Caco-2 (cell line): ENCODE measurements around the gene KLHDC8A. TPM values are rescaled to one million over a fixed set of nuclear protein-coding genes. Genes with fewer than 3 reads are reported as not detected.

Experiments
- BruUV-seq: library from RNA; stranded (reverse); fragments of 400-500 nt; replicated peaks from 2 replicates; lab custom pipeline; 2021; lab: Mats Ljungman, UMichigan
- CTCF ChIA-PET: fragments of 300-600 bp; sonication (Branson Sonifier 250); formaldehyde crosslinking; loops from one replicate; lab custom pipeline; 2022; ENCODE audit warnings: antibody characterized with exemption; lab: Charles Lee
- POLR2A ChIA-PET: fragments of 300-600 bp; sonication (Branson Sonifier 250); formaldehyde crosslinking; loops from one replicate; lab custom pipeline; 2022; ENCODE audit warnings: antibody characterized with exemption; lab: Charles Lee
- DNase-seq, 2 experiments: peaks; one replicate each; pipeline versions ENCODE4 v3.0.0 to v3.0.0-alpha.2; 2020 to 2022
- H3K27me3 ChIP-seq: replicated peaks from 2 replicates; pipeline ENCODE4 v1.6.0; 2011; ENCODE audit warnings: low read length; ENCODE audit not compliant: control insufficient read depth, insufficient read depth
- H3K36me3 ChIP-seq: 2 replicates; pipeline ENCODE4 v1.5.1; 2011; ENCODE audit warnings: low read length; ENCODE audit not compliant: control insufficient read depth, insufficient read depth
- H3K4me1 ChIP-seq: fragments of 250-450 bp; sonication (Bioruptor Pico); 2 replicates; pipeline ENCODE4 v1.5.1; 2020; ENCODE audit warnings: mild to moderate bottlenecking
- H3K4me3 ChIP-seq: 2 replicates; pipeline ENCODE4 v1.5.1; 2011; ENCODE audit warnings: low read depth, mild to moderate bottlenecking, control low read depth, low read length
- H3K9me3 ChIP-seq: fragments of 250-450 bp; sonication (Bioruptor Pico); 2 replicates; pipeline ENCODE4 v1.5.1; 2020; ENCODE audit warnings: mild to moderate bottlenecking, moderate library complexity
- H3K27ac Mint-ChIP-seq: one replicate; pipeline ENCODE4 v1.8.0; 2022; ENCODE audit warnings: mixed read lengths; ENCODE audit not compliant: unreplicated experiment
- H3K27me3 Mint-ChIP-seq: one replicate; pipeline ENCODE4 v1.8.0; 2022; ENCODE audit warnings: mixed read lengths; ENCODE audit not compliant: insufficient read depth, unreplicated experiment
- H3K36me3 Mint-ChIP-seq: one replicate; pipeline ENCODE4 v1.8.0; 2022; ENCODE audit warnings: mild to moderate bottlenecking, mixed read lengths; ENCODE audit not compliant: insufficient read depth, unreplicated experiment
- H3K4me1 Mint-ChIP-seq: one replicate; pipeline ENCODE4 v1.8.0; 2022; ENCODE audit warnings: low read depth, mixed read lengths; ENCODE audit not compliant: unreplicated experiment
- H3K4me3 Mint-ChIP-seq: one replicate; pipeline ENCODE4 v1.8.0; 2022; ENCODE audit warnings: mild to moderate bottlenecking, moderate library complexity, mixed read lengths; ENCODE audit not compliant: unreplicated experiment
- H3K9me3 Mint-ChIP-seq: one replicate; pipeline ENCODE4 v1.8.0; 2022; ENCODE audit warnings: mixed read lengths; ENCODE audit not compliant: unreplicated experiment
- CTCF ChIP-seq, 2 experiments: fragments of 200-600 bp in 1 of 2; IDR thresholded peaks; 1 replicate in 1 of 2; 2 replicates in 1 of 2; pipeline versions ENCODE4 v1.5.1 to v1.8.0; 2011 to 2022; ENCODE audit warnings: antibody characterized with exemption in 1 of 2, control low read depth in 1 of 2, inconsistent platforms in 1 of 2, low read depth in 1 of 2, low read length in 1 of 2, mild to moderate bottlenecking in 1 of 2, moderate library complexity in 1 of 2; ENCODE audit not compliant: insufficient read depth in 1 of 2, severe bottlenecking in 1 of 2, unreplicated experiment in 1 of 2
- intact Hi-C: fragments of 100-400 bp; cut with micrococcal nuclease; formaldehyde crosslinking; loops from one replicate; pipeline ENCODE4 v1.10.0; 2022; ENCODE audit not compliant: unreplicated experiment
- total RNA-seq: library from RNA; stranded (reverse); gene quantifications from 2 replicates; pipeline ENCODE4 v1.2.3, GENCODE V29; 2022

KLHDC8A gene
- total RNA-seq, 1 experiment from 2014 or later: not detected

GRCh38 chr1:205374210-205375078, 17.7 kb upstream of the KLHDC8A start:
- no TSS peak for BruUV-seq
- intact Hi-C loops: no loop called here
- CTCF ChIA-PET: no interaction called here

GRCh38 chr1:205373798-205374175, 17.1 kb upstream of the KLHDC8A start:
- Mint-ChIP-seq H3K4me3 (no peak overlapping the region), H3K9me3 (no peaks in the 10 kb centered on the region), H3K27me3 (peaks cover 19% of the 10 kb centered on the region), H3K36me3 (no peaks in the 10 kb centered on the region), H3K27ac (no peak overlapping the region), H3K4me1 (peaks cover 4% of the 10 kb centered on the region)
- no TSS peak for BruUV-seq
- Histone ChIP-seq H3K9me3 (no peaks in the 10 kb centered on the region), H3K4me3 (no peak overlapping the region), H3K27me3 (no peaks in the 10 kb centered on the region), H3K4me1 (0 out of 2 replicates have a peak, but pooled peaks cover 7% of the 10 kb centered on the region), H3K36me3 (no peaks in the 10 kb centered on the region)
- POLR2A ChIA-PET: no interaction called here
- CTCF ChIA-PET: interaction anchor here (0.6 kb wide), 1 partner anchor 12 kb away, joined by 5 read pairs; no protein-coding TSS in a partner anchor
- DNase-seq: no peak
- intact Hi-C loops: no loop called here
- no peak for TF ChIP-seq CTCF (IDR thresholded peaks at IDR 0.05; ENCODE audit: insufficient read depth in 1 of 2, low read depth in 1 of 2, low read length in 1 of 2, severe bottlenecking in 1 of 2, unreplicated experiment in 1 of 2)

More at GRCh38 chr1:205374210-205375078, 17.7 kb upstream of the KLHDC8A start:
- POLR2A ChIA-PET: no interaction called here
- Mint-ChIP-seq H3K4me1 (peaks cover 4% of the 10 kb centered on the region), H3K27ac (no peak overlapping the region), H3K27me3 (peaks cover 23% of the 10 kb centered on the region), H3K36me3 (no peaks in the 10 kb centered on the region), H3K4me3 (no peak overlapping the region), H3K9me3 (no peaks in the 10 kb centered on the region)
- H3K4me1 ChIP-seq: 0 out of 2 replicates have a peak, but pooled peaks cover 7% of the 10 kb centered on the region
- DNase-seq: no peak
- H3K27me3 ChIP-seq: no peaks in the 10 kb centered on the region
- no peaks in the 10 kb centered on the region for H3K36me3 ChIP-seq
- no peak overlapping the region for H3K4me3 ChIP-seq
- TF ChIP-seq CTCF (IDR thresholded peaks at IDR 0.05; ENCODE audit: insufficient read depth in 1 of 2, low read depth in 1 of 2, low read length in 1 of 2, severe bottlenecking in 1 of 2, unreplicated experiment in 1 of 2): no peak
- no peaks in the 10 kb centered on the region for H3K9me3 ChIP-seq

- Mint-ChIP-seq H3K9me3 (no peaks in the 10 kb centered on the region), H3K27me3 (peaks cover 18% of the 10 kb centered on the region), H3K4me1 (peaks cover 4% of the 10 kb centered on the region), H3K36me3 (no peaks in the 10 kb centered on the region), H3K27ac (no peak overlapping the region), H3K4me3 (no peak overlapping the region)
- BruUV-seq: no TSS peak
- Histone ChIP-seq H3K4me1 (0 out of 2 replicates have a peak, but pooled peaks cover 7% of the 10 kb centered on the region), H3K36me3 (no peaks in the 10 kb centered on the region), H3K9me3 (no peaks in the 10 kb centered on the region), H3K27me3 (no peaks in the 10 kb centered on the region), H3K4me3 (no peak overlapping the region)
- DNase-seq: no peak
- intact Hi-C loops: no loop called here
- TF ChIP-seq CTCF (IDR thresholded peaks at IDR 0.05; ENCODE audit: insufficient read depth in 1 of 2, low read depth in 1 of 2, low read length in 1 of 2, severe bottlenecking in 1 of 2, unreplicated experiment in 1 of 2): no peak
- POLR2A ChIA-PET: interaction anchor here (0.6 kb wide), 1 partner anchor 9 kb away, joined by 5 read pairs; no protein-coding TSS in a partner anchor
- CTCF ChIA-PET: interaction anchor here (0.6 kb wide), 2 partner anchors 11 to 477 kb away, joined by 5 read pairs; partner anchors contain the start of gene PM20D1
Measured at GRCh38 chr1:205373022-205373797, 16.5 kb upstream of the KLHDC8A start.
